Measurements from ENCODE around the gene USO1.

GRCh38 chr4:75717408-75717807, 7.0 kb upstream of the USO1 start:
- TF ChIP-seq CTCF (IDR thresholded peaks at IDR 0.05) = no peak
- TF ChIP-seq EZH2 (IDR thresholded peaks at IDR 0.05) = no peak

Data from neural progenitor cell (in vitro differentiated cells).